Heart left ventricle (tissue), 16 donors: ENCODE measurements around the gene ASCL2. TPM values are rescaled to one million over a fixed set of nuclear protein-coding genes. Genes with fewer than 3 reads are reported as not detected.

Source experiments
- ATAC-seq, 4 donors: fragments of 200-7000 bp; cut with Tn5 transposase; one replicate each; pipeline ENCODE4 v1.9.1; 2020 to 2022; ENCODE audit warnings: moderate library complexity in 4 of 4, mild to moderate bottlenecking in 3 of 4, moderate number of reproducible peaks in 1 of 4
- DNase-seq, 5 donors: peaks; one replicate each; pipeline ENCODE4 v3.0.0-alpha.2; 2020
- H3K27ac ChIP-seq, 12 donors: fragments of 200-600 bp; sonication (generic) in 4 of 12; one replicate each; pipeline versions ENCODE4 v1.5.0 to v1.8.0; 2016 to 2022; ENCODE audit warnings: mild to moderate bottlenecking in 2 of 12
- H3K27me3 ChIP-seq, 9 donors: fragments of 200-600 bp; sonication (generic) in 2 of 9; one replicate each; pipeline versions ENCODE4 v1.5.1 to v1.8.0; 2016 to 2022; ENCODE audit warnings: mild to moderate bottlenecking in 3 of 9
- H3K36me3 ChIP-seq, 9 donors: fragments of 200-600 bp; sonication (generic) in 2 of 9; one replicate each; pipeline versions ENCODE4 v1.5.0 to v1.8.0; 2018 to 2022; ENCODE audit warnings: mild to moderate bottlenecking in 2 of 9
- H3K4me1 ChIP-seq, 12 donors: fragments of 200-600 bp; sonication (generic) in 4 of 12; one replicate each; pipeline versions ENCODE4 v1.5.0 to v1.8.0; 2016 to 2022; ENCODE audit warnings: mild to moderate bottlenecking in 3 of 12
- H3K4me3 ChIP-seq, 12 donors: fragments of 200-600 bp; sonication (generic) in 4 of 12; one replicate each; pipeline versions ENCODE4 v1.5.0 to v1.8.0; 2017 to 2022; ENCODE audit warnings: mild to moderate bottlenecking in 9 of 12, moderate library complexity in 4 of 12
- H3K9me3 ChIP-seq, 12 donors: fragments of 200-600 bp; sonication (generic) in 4 of 12; one replicate each; pipeline versions ENCODE4 v1.5.0 to v1.8.0; 2016 to 2022; ENCODE audit warnings: mild to moderate bottlenecking in 1 of 12
- POLR2A ChIP-seq, 2 donors: fragments of 450-650 bp; IDR thresholded peaks; one replicate each; pipeline ENCODE4 v1.6.1; 2017; ENCODE audit warnings: antibody characterized with exemption in 2 of 2, mild to moderate bottlenecking in 2 of 2, moderate library complexity in 2 of 2
- WGBS, 4 donors: extraction: QIAGEN DNeasy Blood & Tissue Kit in 2 of 4; methylation state at CpG; one replicate each; pipeline versions ENCODE4 v1.1.5 to v1.1.7; 2013 to 2018; 5-methylcytosine and 5-hydroxymethylcytosine counted together
- intact Hi-C, 10 donors: fragments of 100-400 bp; cut with DNase I; formaldehyde crosslinking; loops; one replicate each; pipeline versions ENCODE4 v1.11.1 to v1.14.2; 2022
- polyA plus RNA-seq, 2 donors: library from polyadenylated mRNA; stranded (reverse); fragments of 200-250 nt; gene quantifications; one replicate each; pipeline ENCODE4 v1.2.3, GENCODE V29; 2013
- total RNA-seq, 9 donors: library from RNA; depleted of rRNA in 2 of 9; stranded (reverse); fragments of >200 nt in 2 of 9; fragmentation: NEBNext Ultra II Directional in 3 of 9; extraction: Animal tissue kit (Norgen Biotek cat#: 25700) in 3 of 9; gene quantifications; one replicate each; pipeline versions ENCODE4 v1.1.0 to v1.2.4, GENCODE V29; 2016 to 2023
- TF ChIP-seq, protein P1 (sequence below), 12 donors: fragments of 200-600 bp; sonication (generic) in 4 of 12; IDR thresholded peaks; one replicate each; pipeline versions ENCODE4 v1.5.0 to v1.8.0; 2018 to 2022; ENCODE audit warnings: antibody characterized with exemption in 12 of 12, mild to moderate bottlenecking in 5 of 12
- donor health status: ischemic (EF 13 %, LVEDD 7.1; RV severe dilation, severe dysfunction).
- donor health status: healthy with polysubstance abuse.
- donor health status: DM: no; HTN: yes; CAD: no.
- donor health status: DM: no; HTN: no; CAD: no.
- donor health status: ischemic (EF 25% LVEDD 6.9; RV normal size, moderate dysfunction).
- donor health status: ischemic (EF 25% LVEDD 5.7; RV mildly dilated, moderate dysfunction).
- donor health status: healthy.
- donor health status: DM: yes; HTN: yes; CAD: no.
- donor health status: ischemic (EF 35%, LVEDD 5.7; RV mildly dilated, moderate dysfunction).
- donor health status: nonischemic (EF 11% LVEDD 7.7; RV severe dilation, severe dysfunction).
- donor health status: DM: yes; HTN: yes; CAD: no.
- donor health status: PGD.
- donor health status: ischemic (EF 29% LVEDD 5.4; RV normal size, mild dysfunction).
- donor health status: nonischemic (EF 23%, LVEDD 6.1; RV moderate dilation, normal function).

The ASCL2 gene
- total and polyA plus RNA-seq, 11 donors: 0.07 to 2.3 (median 0.43) TPM; not detected in 7

DNA sequence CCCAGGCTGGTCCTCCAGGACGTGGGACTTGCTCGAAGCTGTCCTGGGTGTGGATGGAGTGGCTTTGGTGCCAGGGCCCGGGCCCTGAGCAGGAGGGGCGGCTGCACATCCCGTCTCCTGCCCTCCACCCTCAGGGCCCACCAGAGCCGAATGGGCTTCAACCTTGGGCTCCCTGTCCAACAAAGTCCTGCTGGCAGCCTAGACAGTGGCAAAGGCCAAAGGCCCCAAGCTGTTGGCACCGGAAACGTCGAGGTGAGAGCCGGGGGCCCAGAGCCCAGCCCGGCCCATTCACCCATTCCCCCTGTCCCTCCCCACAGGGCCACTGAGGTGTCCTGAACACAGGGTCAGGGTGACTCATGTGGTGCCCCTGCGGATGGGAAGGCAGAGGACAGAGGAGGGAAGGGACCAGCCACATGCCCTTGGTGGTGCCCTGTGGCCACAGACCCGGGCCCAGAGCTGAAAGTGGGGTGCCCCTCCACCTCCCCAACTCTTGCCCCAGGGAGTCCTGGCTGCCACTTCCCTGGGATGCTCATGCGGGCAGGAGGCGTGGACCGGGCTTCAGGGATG lies 40.5 kb upstream of the ASCL2 start:
- DNase-seq: peak in 1 of 5 donors; percentile 17
- peaks cover 4 to 54% (median 37%) of the 10 kb centered on the region in 12 donors for H3K4me1 ChIP-seq
- intact Hi-C loops: loop anchor here in 3 of 10 donors (5.0 kb wide), 3 partner anchors 66 to 576 kb away; partner anchors contain the start of genes CD81 (in 2 of the 3) and CDKN1C (in 1 of the 3)
- TF ChIP-seq, protein P1, sequence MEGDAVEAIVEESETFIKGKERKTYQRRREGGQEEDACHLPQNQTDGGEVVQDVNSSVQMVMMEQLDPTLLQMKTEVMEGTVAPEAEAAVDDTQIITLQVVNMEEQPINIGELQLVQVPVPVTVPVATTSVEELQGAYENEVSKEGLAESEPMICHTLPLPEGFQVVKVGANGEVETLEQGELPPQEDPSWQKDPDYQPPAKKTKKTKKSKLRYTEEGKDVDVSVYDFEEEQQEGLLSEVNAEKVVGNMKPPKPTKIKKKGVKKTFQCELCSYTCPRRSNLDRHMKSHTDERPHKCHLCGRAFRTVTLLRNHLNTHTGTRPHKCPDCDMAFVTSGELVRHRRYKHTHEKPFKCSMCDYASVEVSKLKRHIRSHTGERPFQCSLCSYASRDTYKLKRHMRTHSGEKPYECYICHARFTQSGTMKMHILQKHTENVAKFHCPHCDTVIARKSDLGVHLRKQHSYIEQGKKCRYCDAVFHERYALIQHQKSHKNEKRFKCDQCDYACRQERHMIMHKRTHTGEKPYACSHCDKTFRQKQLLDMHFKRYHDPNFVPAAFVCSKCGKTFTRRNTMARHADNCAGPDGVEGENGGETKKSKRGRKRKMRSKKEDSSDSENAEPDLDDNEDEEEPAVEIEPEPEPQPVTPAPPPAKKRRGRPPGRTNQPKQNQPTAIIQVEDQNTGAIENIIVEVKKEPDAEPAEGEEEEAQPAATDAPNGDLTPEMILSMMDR (IDR thresholded peaks at IDR 0.05): no peak
- TF ChIP-seq POLR2A (IDR thresholded peaks at IDR 0.05): no peak
- no peaks in the 10 kb centered on the region for H3K36me3 ChIP-seq
- WGBS, 4 donors: 81 to 92% (median 89%) methylated on average over 10 to 16 of the region's 16 CpGs
- H3K9me3 ChIP-seq: no peaks in the 10 kb centered on the region
- ATAC-seq: no peak
- peak overlapping the region in 1 of 12 donors; percentile 90 for H3K27ac ChIP-seq
- no peaks in the 10 kb centered on the region for H3K27me3 ChIP-seq
- H3K4me3 ChIP-seq: no peak overlapping the region

DNA sequence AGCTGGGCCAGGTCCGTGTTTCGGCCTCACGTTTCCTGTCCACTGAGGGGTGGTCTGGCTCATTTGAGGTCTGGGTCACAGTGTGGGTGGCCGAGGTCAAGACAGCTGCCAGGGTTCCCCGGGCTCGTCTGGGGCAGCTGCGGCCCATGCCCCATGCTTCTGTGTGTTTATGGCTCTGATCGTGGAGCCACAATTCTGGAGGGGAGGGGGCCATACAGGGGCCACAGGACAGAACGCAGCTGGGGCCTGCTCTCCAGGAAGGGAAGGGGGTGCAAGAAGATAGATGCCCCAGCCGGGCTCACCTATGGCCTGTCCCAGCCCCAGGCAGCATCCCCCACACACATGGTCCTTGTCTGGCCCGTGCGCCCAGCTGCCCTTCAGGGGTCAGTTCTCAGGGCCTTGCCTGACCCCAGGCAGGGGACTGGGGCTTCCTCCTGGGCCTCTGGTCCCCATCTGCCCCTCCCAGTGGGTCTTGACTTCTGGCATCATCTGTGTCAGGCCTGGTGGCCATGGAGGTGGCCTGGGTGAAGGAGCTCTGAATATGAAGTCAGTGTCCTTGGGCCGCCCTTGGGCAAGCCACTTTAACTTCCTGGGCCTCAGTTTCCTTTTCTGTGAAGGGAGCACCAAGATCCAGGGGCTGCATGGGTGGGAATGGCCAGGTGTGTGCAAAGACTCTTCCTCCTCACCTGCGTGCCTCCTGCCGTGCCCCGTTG lies 39.8 kb upstream of the ASCL2 start:
- Histone ChIP-seq H3K36me3 (no peaks in the 10 kb centered on the region), H3K27ac (peak overlapping the region in 1 of 12 donors; percentile 90), H3K4me3 (no peak overlapping the region), H3K9me3 (no peaks in the 10 kb centered on the region), H3K27me3 (no peaks in the 10 kb centered on the region), H3K4me1 (peaks cover 9 to 54% (median 36%) of the 10 kb centered on the region in 12 donors)
- 82 to 93% (median 88%) methylated on average over 11 to 16 of the region's 16 CpGs for WGBS, 4 donors
- intact Hi-C loops: loop anchor here in 3 of 10 donors (5.0 kb wide), 3 partner anchors 67 to 577 kb away; partner anchors contain the start of genes CD81 (in 2 of the 3) and CDKN1C (in 1 of the 3)
- no peak for TF ChIP-seq POLR2A (IDR thresholded peaks at IDR 0.05)
- TF ChIP-seq, protein P1 (IDR thresholded peaks at IDR 0.05): no peak
- DNase-seq (peak in 1 of 5 donors; percentile 53), ATAC-seq (no peak)

DNA sequence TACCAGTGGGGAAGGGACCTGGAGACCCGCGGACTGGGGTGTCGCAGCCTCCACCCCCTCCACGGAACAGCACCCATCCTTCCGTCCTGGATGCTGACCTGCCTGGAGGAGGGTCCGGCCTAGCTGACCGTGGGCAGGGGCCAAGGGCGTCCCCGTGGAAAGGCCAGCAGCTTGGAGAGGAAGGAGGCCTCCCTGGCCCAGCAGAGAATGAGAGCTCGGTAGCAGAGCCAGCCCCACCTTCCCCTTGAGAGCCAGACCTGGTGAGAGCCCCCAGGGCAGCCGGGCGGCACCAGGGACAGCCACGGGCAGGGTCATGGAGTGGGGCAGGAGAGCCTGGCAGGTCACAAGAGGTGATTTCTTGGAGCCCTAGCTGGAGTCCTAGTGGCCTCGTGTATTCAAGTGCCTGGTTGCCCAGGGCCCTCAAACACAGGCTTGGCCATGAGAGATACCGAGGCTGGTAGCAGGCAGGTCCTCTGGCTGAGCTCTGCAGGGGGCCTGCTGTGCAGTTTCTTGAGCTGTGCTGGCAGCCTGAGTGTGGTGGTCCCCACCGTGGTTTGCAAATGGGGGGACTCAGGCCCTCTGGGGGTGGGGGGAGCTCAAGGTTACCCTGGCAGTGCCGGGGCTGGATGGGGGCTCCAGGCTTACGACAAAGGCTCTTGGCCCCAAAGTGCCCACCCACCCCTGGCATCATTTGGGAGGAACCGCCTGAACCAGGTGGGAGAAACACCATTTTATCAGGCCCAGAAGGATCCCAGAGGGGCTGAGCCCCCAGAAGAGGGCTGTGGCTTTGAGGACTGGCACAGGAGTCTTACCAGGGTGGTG lies 39.1 kb upstream of the ASCL2 start:
- WGBS, 4 donors: 75 to 81% (median 80%) methylated on average over 13 to 19 of the region's 19 CpGs

More for the DNA sequence above, 39.1 kb upstream of the ASCL2 start:
- ATAC-seq: no peak
- Histone ChIP-seq H3K27me3 (no peaks in the 10 kb centered on the region), H3K27ac (no peak overlapping the region), H3K9me3 (no peaks in the 10 kb centered on the region), H3K4me1 (peaks cover 9 to 54% (median 36%) of the 10 kb centered on the region in 12 donors), H3K36me3 (no peaks in the 10 kb centered on the region), H3K4me3 (no peak overlapping the region)
- TF ChIP-seq POLR2A (IDR thresholded peaks at IDR 0.05): no peak
- TF ChIP-seq, protein P1 (IDR thresholded peaks at IDR 0.05): no peak
- peak in 1 of 5 donors; percentile 62 for DNase-seq
- intact Hi-C loops: loop anchor here (5.0 to 10.0 kb wide), 9 partner anchors 68 to 585 kb away; partner anchors contain the start of genes TSSC4 (in 6 of the 10), CD81 (in 3 of the 10) and CDKN1C (in 1 of the 10)
